ENCODE data around the gene FZD4.

- no peak for TF ChIP-seq CTCF (IDR thresholded peaks at IDR 0.05)
- no peak for TF ChIP-seq POLR2A (IDR thresholded peaks at IDR 0.05)
Measured at GRCh38 chr11:86900162-86900561, 55.0 kb downstream of the FZD4 start.

All from adrenal gland (tissue), 5 donors.